SIG-M5 (cell line): ENCODE data around the gene TRPV4.
A peak's percentile ranks its signal among the peaks of the same experiment; 100 is the strongest.

ENCODE experiments used
- DNase-seq: peaks from one replicate; lab custom pipeline; 2025; lab: John Stamatoyannopoulos, UW

Gene TRPV4

GRCh38 chr12:109807954-109808643 lies 25.1 kb downstream of the TRPV4 start:
- no peak for DNase-seq

- DNase-seq, result no peak
Measured at GRCh38 chr12:109804820-109805761, 28.1 kb downstream of the TRPV4 start.

GRCh38 chr12:109803678-109804077 lies 29.5 kb downstream of the TRPV4 start:
- DNase-seq, result no peak

DNA sequence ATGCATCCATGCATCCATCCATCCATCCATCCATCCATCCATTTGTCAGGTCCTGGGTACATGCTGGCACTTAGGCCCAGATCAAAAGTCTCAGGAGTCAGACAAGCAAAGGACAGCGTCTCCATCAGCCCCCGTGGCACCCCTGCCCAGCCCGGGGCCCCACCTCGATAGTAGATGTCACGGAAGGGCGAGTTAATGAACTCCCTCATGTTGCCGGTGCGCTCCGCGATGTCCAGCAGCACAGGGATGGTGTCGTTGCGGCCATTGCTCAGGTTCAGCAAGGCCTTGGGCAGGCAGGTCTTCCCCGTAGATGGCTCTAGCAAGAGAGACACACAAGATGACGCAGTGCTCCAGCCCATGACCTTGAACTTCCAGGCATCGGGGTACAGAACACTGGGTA lies 30.4 kb downstream of the TRPV4 start:
- DNase-seq, result no peak

DNA sequence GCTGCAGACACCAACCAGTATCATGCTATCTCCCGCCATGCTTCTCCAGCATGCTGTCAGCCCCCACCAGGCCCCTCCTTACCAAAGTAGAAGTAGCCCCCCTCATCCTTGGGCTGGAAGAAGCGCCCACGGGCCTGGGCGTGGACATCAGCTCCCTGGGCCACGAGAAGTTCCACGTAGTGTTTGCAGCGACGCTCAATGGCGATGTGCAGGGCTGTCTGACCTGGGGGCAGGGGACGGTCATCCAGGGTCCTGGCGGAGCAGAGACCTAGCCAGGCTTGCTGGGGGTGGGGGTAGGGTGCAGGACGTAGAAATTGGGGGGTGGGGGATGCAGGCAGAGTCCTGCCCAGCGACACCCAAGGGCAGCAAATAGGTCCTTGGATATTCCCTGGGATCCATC lies 32.7 kb downstream of the TRPV4 start:
- DNase-seq, result no peak

DNA sequence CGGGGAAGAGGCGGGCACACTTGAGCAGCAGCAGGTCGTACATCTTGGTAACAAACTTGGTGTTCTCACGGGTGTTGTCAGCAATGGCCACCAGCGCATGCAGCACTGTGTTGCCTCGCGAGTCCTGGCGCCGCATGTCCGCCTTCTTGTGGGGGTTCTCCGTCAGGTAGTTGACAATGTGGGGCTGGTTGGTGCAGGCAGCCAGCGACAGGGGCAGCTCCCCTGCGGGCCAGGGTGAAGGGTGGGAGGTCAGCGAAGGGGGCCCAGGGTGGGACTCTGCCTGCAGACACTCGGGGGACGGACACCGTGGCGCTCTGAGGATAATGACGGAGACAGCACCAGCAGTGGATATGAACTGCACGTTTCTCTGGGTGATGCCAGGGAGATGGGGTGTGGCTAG lies 34.5 kb downstream of the TRPV4 start:
- DNase-seq, result no peak

DNA sequence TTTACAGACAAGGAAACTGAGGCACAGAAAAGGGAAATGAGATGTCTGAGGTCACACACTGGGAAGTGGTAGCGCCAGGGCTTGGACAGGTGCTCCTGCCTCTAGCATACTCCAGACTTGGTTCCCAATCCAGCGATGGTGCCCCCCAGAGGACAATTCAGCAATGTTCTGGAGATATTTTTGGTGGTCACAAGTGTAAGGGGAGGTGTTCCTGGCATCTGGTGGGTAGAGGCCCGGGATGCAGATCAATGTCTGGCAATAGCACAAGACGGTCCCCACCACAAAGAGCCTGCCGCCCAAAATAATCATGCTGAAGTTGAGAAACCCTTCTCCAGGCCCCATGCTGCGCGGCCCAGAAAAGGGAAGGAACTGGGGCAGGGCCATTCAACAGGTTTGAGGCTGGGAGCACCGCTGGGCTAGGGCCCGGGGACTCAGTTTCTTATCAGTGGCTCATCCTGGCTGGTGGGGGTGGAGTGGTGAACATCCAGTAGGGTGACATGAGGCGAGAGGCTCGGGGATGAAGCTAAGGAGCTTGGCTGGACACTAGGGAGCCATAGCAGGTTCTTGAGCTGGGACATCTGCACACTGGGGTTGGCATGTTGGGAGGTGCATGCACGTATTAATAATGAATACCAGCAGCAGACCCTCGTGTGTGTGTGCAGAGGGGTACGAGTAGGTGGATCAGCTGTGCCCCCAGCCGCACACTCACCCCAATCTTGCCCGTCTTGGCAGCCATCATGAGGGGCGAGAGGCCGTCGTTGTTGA lies 35.1 kb downstream of the TRPV4 start:
- DNase-seq, result peak; percentile 61

GRCh38 chr12:109796057-109796456 lies 37.1 kb downstream of the TRPV4 start:
- DNase-seq, result no peak

GRCh38 chr12:109795023-109795422 lies 38.2 kb downstream of the TRPV4 start:
- no peak for DNase-seq

DNA sequence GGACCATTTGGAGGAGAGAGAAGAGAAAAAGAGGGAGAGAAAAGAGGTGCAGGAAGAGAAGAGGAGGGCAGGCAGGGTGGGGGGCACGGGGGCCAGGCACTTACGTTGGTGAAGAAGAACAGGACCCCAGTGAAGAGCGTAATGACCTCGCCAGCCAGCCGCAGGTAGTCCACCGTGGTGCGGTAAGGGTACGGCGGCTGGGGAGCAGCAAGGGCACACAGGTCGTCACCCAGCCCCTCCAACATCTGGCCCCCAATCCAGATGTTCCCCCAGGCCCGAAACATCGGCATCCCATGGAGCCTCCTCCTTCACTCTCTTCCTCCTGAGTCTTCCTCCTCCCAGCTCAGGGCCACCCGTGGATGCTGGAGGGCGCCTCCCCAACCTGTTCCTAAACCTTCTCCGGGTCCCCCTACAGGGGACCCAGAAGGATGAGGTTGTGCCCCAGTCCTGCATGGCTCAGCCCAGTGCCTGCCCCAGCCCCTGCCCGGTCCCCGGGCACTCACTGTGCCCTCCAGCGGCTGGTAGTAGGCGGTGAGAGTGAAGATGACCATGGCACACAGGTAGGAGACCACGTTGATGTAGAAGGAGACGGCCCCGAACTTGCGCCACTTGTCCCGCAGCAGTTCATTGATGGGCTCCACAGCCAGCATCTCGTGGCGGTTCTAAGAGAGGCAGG lies 39.2 kb downstream of the TRPV4 start:
- no peak for DNase-seq

GRCh38 chr12:109793411-109793810 lies 39.8 kb downstream of the TRPV4 start:
- no peak for DNase-seq

DNA sequence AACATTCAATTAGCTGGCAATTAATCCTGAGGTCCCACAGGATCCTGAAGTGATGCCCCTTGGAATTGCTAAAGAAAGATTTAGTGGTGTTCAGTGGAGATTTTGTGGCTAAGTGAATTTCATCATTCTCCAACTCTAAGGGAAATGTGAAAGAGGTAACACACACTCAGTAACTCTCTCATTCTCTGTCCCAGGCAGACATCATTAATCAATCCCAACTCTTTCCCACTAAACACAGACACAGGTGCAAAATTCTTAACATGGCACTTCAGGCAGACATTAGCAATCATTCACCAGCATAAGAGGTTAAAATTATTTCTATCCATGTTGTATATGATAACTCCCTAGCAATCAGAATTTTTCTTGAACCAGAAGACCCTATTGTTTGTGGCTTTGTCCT lies 40.2 kb downstream of the TRPV4 start:
- DNase-seq, result no peak

DNA sequence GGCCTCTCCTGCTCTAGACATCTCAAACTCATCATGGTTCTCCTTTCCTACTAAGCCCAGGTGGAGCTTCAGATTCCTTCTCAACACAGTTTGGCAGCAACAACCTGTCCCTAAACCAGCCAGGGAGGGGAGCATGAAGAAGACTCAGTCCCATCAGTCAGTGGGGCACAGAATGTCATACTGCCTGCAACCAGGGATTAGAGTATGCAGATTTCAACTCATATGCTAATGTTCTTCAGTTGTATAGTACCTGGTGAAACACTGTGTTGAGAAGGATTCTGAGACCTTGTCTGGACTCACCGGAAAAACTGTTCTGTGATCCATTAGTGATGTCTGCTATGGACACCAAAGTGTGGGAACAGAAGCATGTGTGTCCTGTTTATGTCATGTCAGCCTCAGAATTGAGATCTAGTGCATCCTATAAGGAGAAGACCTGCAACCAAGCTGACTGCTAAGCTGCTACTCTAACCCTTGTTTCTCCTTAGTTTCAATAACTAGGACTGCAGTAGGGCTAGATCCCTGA lies 43.6 kb downstream of the TRPV4 start:
- no peak for DNase-seq

DNA sequence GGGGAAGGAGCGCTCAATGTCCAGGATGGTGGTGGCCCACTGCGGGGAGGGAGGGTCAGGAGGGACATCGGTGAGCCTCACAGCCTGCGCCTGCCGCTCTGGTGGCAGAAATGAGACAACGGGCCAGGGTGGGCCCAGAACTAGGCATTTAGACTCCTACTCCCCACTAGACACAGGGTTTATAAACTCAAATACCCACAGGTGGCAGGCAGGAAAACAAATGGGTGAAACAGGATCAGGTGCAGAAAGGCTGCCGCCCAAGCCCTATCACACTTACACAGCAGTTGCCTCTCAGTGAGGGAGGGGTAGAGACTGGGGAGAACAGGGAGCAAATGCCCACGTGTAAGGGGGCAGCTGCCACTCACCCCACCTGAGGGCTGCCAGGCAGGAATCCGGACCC lies 46.4 kb downstream of the TRPV4 start:
- no peak for DNase-seq

- DNase-seq, result no peak
Measured at GRCh38 chr12:109785854-109786253, 47.3 kb downstream of the TRPV4 start.

DNA sequence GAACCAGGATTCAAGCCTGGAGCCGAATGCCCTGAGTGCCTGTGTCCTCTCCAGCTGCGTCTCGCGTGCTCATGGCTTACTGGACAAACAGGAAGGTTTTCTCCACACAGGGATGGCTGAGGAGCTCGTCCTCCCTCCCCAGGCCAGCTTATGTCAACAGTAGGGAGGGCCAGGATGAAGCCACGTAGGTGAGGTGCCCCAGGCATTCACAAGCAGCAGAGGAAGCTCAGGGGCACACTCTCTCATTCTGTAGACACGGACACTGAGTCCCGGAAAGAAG lies 49.3 kb downstream of the TRPV4 start:
- no peak for DNase-seq

DNA sequence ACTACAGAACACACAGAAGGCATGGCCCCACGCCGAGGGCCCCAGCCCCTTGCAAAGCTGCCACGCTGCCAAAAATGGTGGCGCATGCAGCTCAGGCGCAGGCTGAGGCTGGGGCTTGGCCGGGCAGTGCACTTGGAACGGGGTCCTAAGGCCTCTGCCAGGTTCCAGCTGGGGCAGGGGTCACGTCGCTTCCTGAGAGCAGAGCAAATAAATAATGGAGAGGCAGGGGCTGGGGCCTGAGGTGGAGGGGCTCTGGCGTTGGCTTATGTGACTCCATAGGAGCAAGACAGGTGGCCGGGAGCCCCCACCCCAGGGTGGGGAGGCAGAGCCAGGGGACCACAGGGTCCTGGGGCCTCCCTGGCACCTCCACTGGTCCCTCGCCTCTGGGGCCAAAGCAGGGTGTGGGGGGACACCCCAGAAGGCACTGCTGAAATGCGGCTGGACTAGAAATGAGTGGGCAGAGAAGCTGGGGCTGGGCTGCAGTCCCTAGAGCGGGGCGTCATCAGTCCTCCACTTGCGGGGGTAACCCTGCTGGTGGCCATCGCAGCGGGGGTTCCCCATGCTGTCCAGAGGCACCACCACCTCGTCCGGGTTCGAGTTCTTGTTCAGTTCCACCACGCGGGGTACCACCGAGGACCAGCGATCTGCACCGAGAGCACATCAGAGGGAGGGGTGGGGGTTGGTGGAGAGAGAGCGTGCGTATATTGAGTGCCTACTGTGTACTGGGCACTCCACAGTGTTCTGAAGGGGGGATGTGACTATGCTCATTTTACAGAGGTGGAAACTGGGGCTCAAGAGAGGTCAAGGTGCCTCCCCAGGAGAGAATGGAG lies 49.8 kb downstream of the TRPV4 start:
- DNase-seq, result no peak

- DNase-seq, result no peak
Measured at GRCh38 chr12:109782326-109782703, 50.9 kb downstream of the TRPV4 start.

GRCh38 chr12:109781668-109782325 lies 51.4 kb downstream of the TRPV4 start:
- DNase-seq, result no peak

DNA sequence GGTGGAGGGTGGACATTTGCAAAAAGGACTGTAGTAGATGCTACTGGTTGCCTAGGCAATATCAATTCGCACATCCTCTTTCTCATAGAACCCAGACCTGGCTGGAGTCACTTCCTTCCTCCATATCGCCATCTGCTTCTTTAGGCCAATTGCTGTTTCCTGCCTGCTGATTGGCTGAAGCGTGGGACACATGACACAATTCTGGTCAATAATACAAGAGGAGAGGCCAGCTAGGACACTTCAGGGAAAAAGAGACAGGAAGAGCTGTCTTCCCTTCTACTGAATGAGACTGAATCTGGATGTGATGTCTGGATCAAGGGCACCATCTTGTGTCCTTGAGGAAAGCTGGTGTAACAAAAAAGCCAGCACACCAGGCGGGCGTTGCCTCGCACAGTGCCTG lies 53.8 kb downstream of the TRPV4 start:
- DNase-seq, result no peak

GRCh38 chr12:109778684-109779083 lies 54.5 kb downstream of the TRPV4 start:
- DNase-seq, result no peak
